Measurements from ENCODE around the gene FMNL2.
A peak's percentile ranks its signal among the peaks of the same experiment; 100 is the strongest.

FMNL2 gene

GRCh38 chr2:152405206-152406118 is 70.5 kb downstream of the FMNL2 start:
- DNase-seq (ENCODE audit: low read depth), result no peak

- DNase-seq (ENCODE audit: low read depth), result no peak
Observed at GRCh38 chr2:152406119-152406835, 71.3 kb downstream of the FMNL2 start.

GRCh38 chr2:152406836-152407161 is 71.8 kb downstream of the FMNL2 start:
- no peak for DNase-seq (ENCODE audit: low read depth)

GRCh38 chr2:152407204-152407721 is 72.3 kb downstream of the FMNL2 start:
- DNase-seq (ENCODE audit: low read depth), result no peak

- no peak for DNase-seq (ENCODE audit: low read depth)
Observed at GRCh38 chr2:152407806-152408205, 72.8 kb downstream of the FMNL2 start.

GRCh38 chr2:152408254-152408653 is 73.3 kb downstream of the FMNL2 start:
- no peak for DNase-seq (ENCODE audit: low read depth)

GRCh38 chr2:152409386-152410164 is 74.6 kb downstream of the FMNL2 start:
- DNase-seq (ENCODE audit: low read depth), result no peak

- no peak for DNase-seq (ENCODE audit: low read depth)
Observed at GRCh38 chr2:152410165-152410597, 75.2 kb downstream of the FMNL2 start.

GRCh38 chr2:152411154-152411553 is 76.2 kb downstream of the FMNL2 start:
- DNase-seq (ENCODE audit: low read depth), result no peak

- DNase-seq (ENCODE audit: low read depth), result no peak
Observed at GRCh38 chr2:152413228-152414030, 78.5 kb downstream of the FMNL2 start.

GRCh38 chr2:152415231-152415642 is 80.3 kb downstream of the FMNL2 start:
- DNase-seq (ENCODE audit: low read depth), result no peak

- DNase-seq (ENCODE audit: low read depth), result no peak
Observed at GRCh38 chr2:152415796-152416195, 80.8 kb downstream of the FMNL2 start.

- DNase-seq (ENCODE audit: low read depth), result no peak
Observed at GRCh38 chr2:152418688-152419087, 83.7 kb downstream of the FMNL2 start.

GRCh38 chr2:152419944-152420343 is 85.0 kb downstream of the FMNL2 start:
- no peak for DNase-seq (ENCODE audit: low read depth)

GRCh38 chr2:152420363-152420762 is 85.4 kb downstream of the FMNL2 start:
- DNase-seq (ENCODE audit: low read depth), result no peak

GRCh38 chr2:152420936-152421335 is 86.0 kb downstream of the FMNL2 start:
- DNase-seq (ENCODE audit: low read depth), result no peak

GRCh38 chr2:152421521-152422370 is 86.8 kb downstream of the FMNL2 start:
- peak; percentile 89 for DNase-seq (ENCODE audit: low read depth)

- no peak for DNase-seq (ENCODE audit: low read depth)
Observed at GRCh38 chr2:152423684-152424083, 88.7 kb downstream of the FMNL2 start.

GRCh38 chr2:152425765-152426727 is 91.1 kb downstream of the FMNL2 start:
- DNase-seq (ENCODE audit: low read depth), result no peak
